ENCODE measurements around the gene LHPP.

LHPP gene

GRCh38 chr10:124632064-124632531 is 170.5 kb downstream of the LHPP start:
- Histone ChIP-seq H3K9ac (ENCODE audit: low read length) (no peak overlapping the region), H3K4me3 (ENCODE audit: low read depth in 1 of 2, low read length in 2 of 2) (no peak overlapping the region), H3K4me1 (ENCODE audit: insufficient read depth, low read length) (peaks cover 30% of the 10 kb centered on the region), H3K27ac (ENCODE audit: low read depth, low read length) (peak overlapping the region; percentile 20), H3K9me3 (ENCODE audit: low read length) (no peaks in the 10 kb centered on the region), H3K36me3 (ENCODE audit: insufficient read depth, low read length) (no peaks in the 10 kb centered on the region), H3K27me3 (ENCODE audit: control insufficient read depth in 1 of 2, insufficient read depth in 2 of 2, low read length in 2 of 2) (no peaks in the 10 kb centered on the region)

DNA sequence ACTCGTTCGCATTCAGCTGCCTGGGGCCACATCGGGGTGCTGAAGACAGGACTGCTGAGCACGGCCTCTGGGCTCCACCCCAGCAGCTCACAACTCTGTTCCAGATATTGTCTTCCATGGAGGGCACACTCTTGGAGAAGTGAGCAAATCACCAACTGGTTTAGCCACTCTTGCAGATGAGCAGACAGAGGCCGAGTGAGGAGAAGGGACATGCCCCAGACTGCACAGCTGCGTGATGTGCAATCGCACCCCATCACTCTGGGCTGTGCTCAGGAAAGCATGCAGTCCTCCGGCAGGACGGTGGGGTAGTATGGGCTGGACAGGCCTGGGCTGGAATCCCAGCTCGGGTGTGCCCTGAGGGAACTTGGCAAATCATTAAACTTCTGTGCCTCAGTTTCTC is 170.9 kb downstream of the LHPP start:
- Histone ChIP-seq H3K9ac (ENCODE audit: low read length) (no peak overlapping the region), H3K36me3 (ENCODE audit: insufficient read depth, low read length) (no peaks in the 10 kb centered on the region)

DNA sequence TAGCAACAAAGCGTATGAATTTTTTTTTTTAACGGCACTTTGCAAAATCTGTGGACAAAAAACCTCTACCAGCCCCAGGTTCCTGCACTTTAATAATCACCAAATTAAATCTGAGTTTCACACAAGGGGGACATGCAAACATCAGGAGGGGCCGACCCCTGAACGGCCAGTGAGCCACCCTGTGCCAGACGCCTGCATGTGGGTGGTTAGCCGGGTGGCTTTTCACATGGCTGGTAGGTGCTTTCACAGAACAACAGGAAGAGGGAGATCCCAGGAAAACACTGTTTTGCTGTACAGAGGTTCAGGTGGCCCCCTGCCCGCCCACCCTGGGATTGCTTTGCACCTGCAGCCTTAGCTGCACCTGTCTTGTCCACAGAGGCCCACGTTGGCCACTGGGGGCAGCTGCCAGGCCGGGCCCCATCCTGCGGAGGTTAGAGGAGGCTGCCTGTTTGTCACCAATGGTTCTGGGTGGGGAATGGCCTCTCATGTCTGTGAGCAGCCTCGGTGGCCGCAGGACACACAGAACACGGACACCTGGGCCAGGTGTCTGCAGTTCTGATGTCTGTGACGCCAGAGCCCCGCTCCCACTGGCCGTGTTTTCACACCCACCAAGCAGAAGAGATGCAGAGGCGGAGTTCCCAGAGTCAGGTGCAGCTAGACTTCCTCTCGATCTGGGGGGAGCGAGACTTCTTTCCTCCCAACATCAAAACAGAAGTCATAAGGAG is 174.8 kb downstream of the LHPP start:
- Histone ChIP-seq H3K36me3 (ENCODE audit: insufficient read depth, low read length) (no peaks in the 10 kb centered on the region), H3K4me3 (ENCODE audit: low read depth in 1 of 2, low read length in 2 of 2) (no peak overlapping the region), H3K9me3 (ENCODE audit: low read length) (no peaks in the 10 kb centered on the region), H3K27me3 (ENCODE audit: control insufficient read depth in 1 of 2, insufficient read depth in 2 of 2, low read length in 2 of 2) (no peaks in the 10 kb centered on the region), H3K27ac (ENCODE audit: low read depth, low read length) (no peak overlapping the region), H3K9ac (ENCODE audit: low read length) (no peak overlapping the region), H3K4me1 (ENCODE audit: insufficient read depth, low read length) (peaks cover 22% of the 10 kb centered on the region)

More for the DNA sequence above, 170.9 kb downstream of the LHPP start:
- Histone ChIP-seq H3K27me3 (ENCODE audit: control insufficient read depth in 1 of 2, insufficient read depth in 2 of 2, low read length in 2 of 2) (no peaks in the 10 kb centered on the region), H3K27ac (ENCODE audit: low read depth, low read length) (peak overlapping the region; percentile 20), H3K4me1 (ENCODE audit: insufficient read depth, low read length) (peaks cover 26% of the 10 kb centered on the region), H3K9me3 (ENCODE audit: low read length) (no peaks in the 10 kb centered on the region), H3K4me3 (ENCODE audit: low read depth in 1 of 2, low read length in 2 of 2) (no peak overlapping the region)

GRCh38 chr10:124637091-124637700 is 175.6 kb downstream of the LHPP start:
- peaks cover 29% of the 10 kb centered on the region for H3K4me1 ChIP-seq (ENCODE audit: insufficient read depth, low read length)
- H3K27me3 ChIP-seq (ENCODE audit: control insufficient read depth in 1 of 2, insufficient read depth in 2 of 2, low read length in 2 of 2), result no peaks in the 10 kb centered on the region
- H3K4me3 ChIP-seq (ENCODE audit: low read depth in 1 of 2, low read length in 2 of 2), result no peak overlapping the region
- H3K36me3 ChIP-seq (ENCODE audit: insufficient read depth, low read length), result no peaks in the 10 kb centered on the region
- H3K9ac ChIP-seq (ENCODE audit: low read length), result no peak overlapping the region
- no peak overlapping the region for H3K27ac ChIP-seq (ENCODE audit: low read depth, low read length)
- H3K9me3 ChIP-seq (ENCODE audit: low read length), result no peaks in the 10 kb centered on the region

DNA sequence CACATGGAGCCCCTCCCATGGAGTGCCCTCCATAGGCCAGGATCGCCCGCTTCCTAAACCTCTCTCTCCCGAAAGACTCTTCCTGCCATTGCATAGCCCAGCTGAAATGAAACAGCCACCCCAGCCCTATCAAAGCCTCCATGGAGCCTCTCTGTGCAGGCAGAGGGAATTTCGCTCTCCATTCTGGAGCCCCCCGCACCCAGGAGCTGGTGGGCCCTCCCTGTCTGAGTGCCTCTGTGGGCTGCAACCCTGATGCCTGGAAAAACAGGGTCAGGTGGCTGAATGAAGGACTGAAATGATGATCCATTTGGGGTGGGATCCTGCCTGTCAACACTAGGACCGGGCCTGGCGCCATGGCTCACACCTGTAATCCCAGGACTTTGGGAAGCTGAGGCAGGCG is 176.1 kb downstream of the LHPP start:
- H3K9me3 ChIP-seq (ENCODE audit: low read length), result no peaks in the 10 kb centered on the region
- no peak overlapping the region for H3K27ac ChIP-seq (ENCODE audit: low read depth, low read length)
- H3K4me1 ChIP-seq (ENCODE audit: insufficient read depth, low read length), result peaks cover 29% of the 10 kb centered on the region
- H3K9ac ChIP-seq (ENCODE audit: low read length), result no peak overlapping the region
- no peaks in the 10 kb centered on the region for H3K27me3 ChIP-seq (ENCODE audit: control insufficient read depth in 1 of 2, insufficient read depth in 2 of 2, low read length in 2 of 2)
- H3K36me3 ChIP-seq (ENCODE audit: insufficient read depth, low read length), result no peaks in the 10 kb centered on the region
- no peak overlapping the region for H3K4me3 ChIP-seq (ENCODE audit: low read depth in 1 of 2, low read length in 2 of 2)

DNA sequence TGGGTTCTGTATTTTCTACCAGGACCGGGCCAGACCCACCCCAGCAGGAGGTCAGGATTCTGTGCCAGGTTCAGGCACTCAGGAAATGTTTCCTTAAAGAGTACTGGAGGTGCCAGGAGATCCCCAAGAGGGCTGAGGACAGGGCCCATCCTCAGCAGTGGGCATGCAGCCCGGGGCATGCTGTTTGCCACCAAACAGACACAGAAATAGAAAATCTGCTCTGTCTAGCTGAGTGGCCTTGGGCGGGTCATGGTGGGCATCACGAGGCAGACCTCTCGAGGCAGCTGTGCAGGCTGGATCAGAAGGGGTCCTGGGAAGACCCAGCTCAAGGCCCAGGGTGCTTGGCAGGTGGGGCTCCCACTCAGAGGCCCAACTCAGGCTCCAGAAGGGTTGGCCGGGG is 177.6 kb downstream of the LHPP start:
- no peak overlapping the region for H3K4me3 ChIP-seq (ENCODE audit: low read depth in 1 of 2, low read length in 2 of 2)
- H3K4me1 ChIP-seq (ENCODE audit: insufficient read depth, low read length), result peaks cover 34% of the 10 kb centered on the region
- H3K9me3 ChIP-seq (ENCODE audit: low read length), result no peaks in the 10 kb centered on the region
- no peaks in the 10 kb centered on the region for H3K36me3 ChIP-seq (ENCODE audit: insufficient read depth, low read length)
- H3K9ac ChIP-seq (ENCODE audit: low read length), result no peak overlapping the region
- no peak overlapping the region for H3K27ac ChIP-seq (ENCODE audit: low read depth, low read length)
- no peaks in the 10 kb centered on the region for H3K27me3 ChIP-seq (ENCODE audit: control insufficient read depth in 1 of 2, insufficient read depth in 2 of 2, low read length in 2 of 2)

- Histone ChIP-seq H3K9ac (ENCODE audit: low read length) (no peak overlapping the region), H3K27ac (ENCODE audit: low read depth, low read length) (no peak overlapping the region), H3K9me3 (ENCODE audit: low read length) (no peaks in the 10 kb centered on the region), H3K27me3 (ENCODE audit: control insufficient read depth in 1 of 2, insufficient read depth in 2 of 2, low read length in 2 of 2) (no peaks in the 10 kb centered on the region), H3K4me1 (ENCODE audit: insufficient read depth, low read length) (peaks cover 38% of the 10 kb centered on the region), H3K4me3 (ENCODE audit: low read depth in 1 of 2, low read length in 2 of 2) (no peak overlapping the region), H3K36me3 (ENCODE audit: insufficient read depth, low read length) (no peaks in the 10 kb centered on the region)
Measured at GRCh38 chr10:124639646-124640045, 178.0 kb downstream of the LHPP start.

DNA sequence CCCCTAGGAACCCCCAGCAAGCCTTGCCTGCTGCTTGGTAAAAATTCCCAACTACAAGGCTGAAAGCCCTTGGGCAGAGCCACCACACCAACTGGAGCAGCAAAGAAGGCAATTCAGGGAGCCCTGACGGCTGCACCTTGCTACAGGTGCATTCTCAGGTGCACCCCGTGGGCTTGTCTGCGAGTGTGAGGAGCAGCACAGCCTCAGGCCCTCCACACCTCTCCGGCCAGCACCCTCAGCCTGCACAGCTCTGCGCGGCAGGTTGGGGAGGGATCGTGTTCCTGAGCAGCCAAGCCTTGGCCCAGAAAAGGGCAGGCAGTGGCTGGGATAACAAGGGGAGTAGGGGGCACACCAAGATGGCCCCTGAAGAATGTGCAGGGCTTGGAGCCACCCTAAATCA is 178.4 kb downstream of the LHPP start:
- Histone ChIP-seq H3K9ac (ENCODE audit: low read length) (no peak overlapping the region), H3K27me3 (ENCODE audit: control insufficient read depth in 1 of 2, insufficient read depth in 2 of 2, low read length in 2 of 2) (no peaks in the 10 kb centered on the region), H3K27ac (ENCODE audit: low read depth, low read length) (peak overlapping the region; percentile 35), H3K36me3 (ENCODE audit: insufficient read depth, low read length) (no peaks in the 10 kb centered on the region), H3K4me1 (ENCODE audit: insufficient read depth, low read length) (peaks cover 38% of the 10 kb centered on the region), H3K4me3 (ENCODE audit: low read depth in 1 of 2, low read length in 2 of 2) (no peak overlapping the region), H3K9me3 (ENCODE audit: low read length) (no peaks in the 10 kb centered on the region)

DNA sequence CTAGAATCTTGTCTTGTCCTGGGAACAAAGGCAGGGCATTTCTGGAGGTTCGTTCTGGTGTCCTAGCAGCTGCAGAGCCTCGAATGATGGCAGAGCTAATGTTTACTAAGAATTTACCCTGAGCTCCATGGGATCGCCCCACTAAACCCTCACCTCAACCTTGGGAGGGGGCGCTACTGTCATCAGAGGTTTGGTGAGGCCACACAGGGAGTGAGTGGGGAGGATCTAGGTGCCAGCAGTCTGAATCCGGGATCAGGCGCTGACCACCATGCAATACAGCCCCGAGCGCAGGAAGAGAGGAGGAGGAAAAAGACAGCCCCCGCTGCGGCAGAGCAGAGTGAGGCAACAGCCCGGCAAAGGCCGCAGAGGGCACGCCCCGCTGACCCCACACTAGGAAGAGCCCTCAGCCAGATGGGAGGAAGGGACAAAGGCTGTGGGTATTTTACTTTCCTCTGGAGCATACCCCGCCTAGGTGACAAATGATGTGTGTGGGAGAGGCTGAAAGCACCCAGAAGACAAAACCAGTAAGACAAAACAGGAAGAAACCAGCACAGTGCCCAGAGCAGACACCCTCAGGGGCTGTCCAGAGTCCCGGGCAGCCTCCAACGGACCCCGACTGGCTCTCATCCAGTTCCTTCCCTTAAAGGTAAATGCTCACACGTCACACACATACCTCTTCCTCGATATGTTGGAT is 179.1 kb downstream of the LHPP start:
- peaks cover 42% of the 10 kb centered on the region for H3K4me1 ChIP-seq (ENCODE audit: insufficient read depth, low read length)
- no peaks in the 10 kb centered on the region for H3K27me3 ChIP-seq (ENCODE audit: control insufficient read depth in 1 of 2, insufficient read depth in 2 of 2, low read length in 2 of 2)
- H3K9ac ChIP-seq (ENCODE audit: low read length), result no peak overlapping the region
- no peaks in the 10 kb centered on the region for H3K9me3 ChIP-seq (ENCODE audit: low read length)
- H3K4me3 ChIP-seq (ENCODE audit: low read depth in 1 of 2, low read length in 2 of 2), result peak overlapping the region in 1 of 2 donors; percentile 25
- no peaks in the 10 kb centered on the region for H3K36me3 ChIP-seq (ENCODE audit: insufficient read depth, low read length)
- peak overlapping the region; percentile 35 for H3K27ac ChIP-seq (ENCODE audit: low read depth, low read length)

DNA sequence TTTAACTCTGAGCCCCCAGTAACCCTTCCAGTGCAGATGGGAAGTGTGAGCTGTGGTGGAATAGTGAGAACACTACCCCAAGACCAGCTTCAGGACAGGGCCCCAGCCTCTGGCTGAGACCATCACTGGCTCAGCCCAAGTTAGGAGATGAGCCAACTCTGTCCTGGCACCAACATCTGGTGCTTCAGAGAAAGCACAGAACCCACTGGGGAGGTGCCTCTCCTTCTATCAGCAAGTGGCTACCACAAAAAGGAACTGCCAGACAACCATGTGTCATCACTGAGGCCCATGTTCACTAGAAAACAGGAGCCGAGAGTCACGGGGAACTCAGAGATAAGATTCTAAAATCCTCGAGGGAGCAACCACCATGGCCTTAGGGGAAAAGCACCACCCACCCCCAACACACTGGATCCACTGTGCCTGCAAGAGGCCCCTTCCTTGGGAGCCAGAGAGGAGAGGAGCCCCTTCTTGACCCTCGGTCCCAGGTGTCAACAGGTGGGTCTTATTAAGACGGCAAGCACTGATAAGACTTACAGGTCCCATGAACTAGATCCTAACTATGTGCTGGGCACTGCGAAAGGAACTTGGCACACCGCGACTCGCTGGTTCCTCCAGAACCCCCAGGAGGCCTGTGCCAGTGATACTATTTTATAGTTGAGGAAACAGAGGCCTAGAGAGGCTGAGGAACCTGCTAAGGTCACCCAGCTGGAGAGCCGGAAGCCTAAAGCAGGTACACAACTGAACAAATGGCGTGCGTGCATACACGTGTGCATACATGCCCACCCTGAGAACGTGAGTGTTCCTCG is 179.9 kb downstream of the LHPP start:
- H3K27ac ChIP-seq (ENCODE audit: low read depth, low read length), result peak overlapping the region; percentile 54
- H3K36me3 ChIP-seq (ENCODE audit: insufficient read depth, low read length), result no peaks in the 10 kb centered on the region
- peaks cover 49% of the 10 kb centered on the region for H3K4me1 ChIP-seq (ENCODE audit: insufficient read depth, low read length)
- no peaks in the 10 kb centered on the region for H3K9me3 ChIP-seq (ENCODE audit: low read length)
- H3K27me3 ChIP-seq (ENCODE audit: control insufficient read depth in 1 of 2, insufficient read depth in 2 of 2, low read length in 2 of 2), result no peaks in the 10 kb centered on the region
- H3K4me3 ChIP-seq (ENCODE audit: low read depth in 1 of 2, low read length in 2 of 2), result peak overlapping the region in 1 of 2 donors; percentile 25
- no peak overlapping the region for H3K9ac ChIP-seq (ENCODE audit: low read length)

GRCh38 chr10:124642088-124642710 is 180.6 kb downstream of the LHPP start:
- no peaks in the 10 kb centered on the region for H3K27me3 ChIP-seq (ENCODE audit: control insufficient read depth in 1 of 2, insufficient read depth in 2 of 2, low read length in 2 of 2)
- no peak overlapping the region for H3K4me3 ChIP-seq (ENCODE audit: low read depth in 1 of 2, low read length in 2 of 2)
- H3K9ac ChIP-seq (ENCODE audit: low read length), result peak overlapping the region; percentile 3
- no peaks in the 10 kb centered on the region for H3K9me3 ChIP-seq (ENCODE audit: low read length)
- H3K27ac ChIP-seq (ENCODE audit: low read depth, low read length), result no peak overlapping the region
- peaks cover 56% of the 10 kb centered on the region for H3K4me1 ChIP-seq (ENCODE audit: insufficient read depth, low read length)
- H3K36me3 ChIP-seq (ENCODE audit: insufficient read depth, low read length), result no peaks in the 10 kb centered on the region
